Measurements from ENCODE around the gene CACNA1C.

Gene CACNA1C

DNA sequence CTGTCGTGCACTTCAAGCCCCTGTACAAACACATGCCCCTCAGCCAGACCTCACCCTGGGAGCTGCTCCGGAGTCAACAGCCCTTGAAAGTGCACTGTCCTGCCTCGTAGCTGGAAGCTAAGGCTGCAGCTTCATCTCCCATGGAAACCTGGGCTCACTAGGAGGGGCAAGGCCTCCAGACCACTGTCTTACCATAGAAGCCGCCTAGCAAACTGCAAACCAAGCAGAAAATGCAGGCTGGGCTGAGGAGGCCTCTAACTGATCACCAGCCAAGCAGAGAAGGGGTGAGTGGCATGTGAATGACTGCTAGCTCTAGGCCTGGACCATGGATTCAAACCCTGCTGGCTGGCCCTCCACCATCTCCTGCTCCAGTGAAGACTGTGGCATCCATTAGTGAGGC, 340.2 kb downstream of the CACNA1C start:
- H3K4me3 ChIP-seq (ENCODE audit: low read depth in 1 of 2, low read length in 2 of 2) = no peak overlapping the region

DNA sequence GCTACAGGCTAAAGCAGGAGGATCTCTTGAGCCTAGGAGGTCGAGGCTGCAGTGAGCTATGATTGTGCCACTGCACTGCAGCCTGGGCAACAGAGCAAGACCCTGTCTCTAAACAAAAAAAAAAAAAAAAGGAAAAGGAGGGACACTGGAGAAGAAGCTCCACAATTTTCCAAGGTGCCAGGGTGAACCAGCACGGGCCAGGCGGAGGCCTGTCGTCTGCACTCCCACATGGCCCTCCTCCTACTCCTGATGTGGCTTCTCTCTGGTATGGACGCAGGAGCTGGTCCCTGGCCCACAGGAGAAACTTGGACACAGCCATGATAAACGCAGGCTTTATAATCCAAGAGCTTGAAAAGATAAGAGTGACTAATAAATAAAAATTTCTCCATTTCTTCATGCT, 341.2 kb downstream of the CACNA1C start:
- H3K36me3 ChIP-seq (ENCODE audit: control insufficient read depth in 1 of 2, insufficient read depth in 2 of 2, low read length in 2 of 2) = no peaks in the 10 kb centered on the region
- peaks cover 14 to 17% of the 10 kb centered on the region in 2 donors for H3K4me1 ChIP-seq (ENCODE audit: control insufficient read depth in 1 of 2, insufficient read depth in 2 of 2, low read length in 2 of 2)
- no peak overlapping the region for H3K4me3 ChIP-seq (ENCODE audit: low read depth in 1 of 2, low read length in 2 of 2)
- H3K27ac ChIP-seq (ENCODE audit: low read depth, low read length) = no peak overlapping the region
- H3K9me3 ChIP-seq (ENCODE audit: control insufficient read depth in 1 of 2, low read length in 2 of 2) = no peaks in the 10 kb centered on the region
- H3K9ac ChIP-seq (ENCODE audit: low read depth in 1 of 2, low read length in 2 of 2) = no peak overlapping the region
- no peaks in the 10 kb centered on the region for H3K27me3 ChIP-seq (ENCODE audit: control insufficient read depth in 1 of 2, insufficient read depth in 2 of 2, low read length in 2 of 2)

More for the DNA sequence above, 340.2 kb downstream of the CACNA1C start:
- no peak overlapping the region for H3K27ac ChIP-seq (ENCODE audit: low read depth, low read length)
- H3K4me1 ChIP-seq (ENCODE audit: control insufficient read depth in 1 of 2, insufficient read depth in 2 of 2, low read length in 2 of 2) = peaks cover 14 to 17% of the 10 kb centered on the region in 2 donors
- H3K9me3 ChIP-seq (ENCODE audit: control insufficient read depth in 1 of 2, low read length in 2 of 2) = no peaks in the 10 kb centered on the region
- H3K9ac ChIP-seq (ENCODE audit: low read depth in 1 of 2, low read length in 2 of 2) = no peak overlapping the region
- no peaks in the 10 kb centered on the region for H3K27me3 ChIP-seq (ENCODE audit: control insufficient read depth in 1 of 2, insufficient read depth in 2 of 2, low read length in 2 of 2)
- H3K36me3 ChIP-seq (ENCODE audit: control insufficient read depth in 1 of 2, insufficient read depth in 2 of 2, low read length in 2 of 2) = no peaks in the 10 kb centered on the region

DNA sequence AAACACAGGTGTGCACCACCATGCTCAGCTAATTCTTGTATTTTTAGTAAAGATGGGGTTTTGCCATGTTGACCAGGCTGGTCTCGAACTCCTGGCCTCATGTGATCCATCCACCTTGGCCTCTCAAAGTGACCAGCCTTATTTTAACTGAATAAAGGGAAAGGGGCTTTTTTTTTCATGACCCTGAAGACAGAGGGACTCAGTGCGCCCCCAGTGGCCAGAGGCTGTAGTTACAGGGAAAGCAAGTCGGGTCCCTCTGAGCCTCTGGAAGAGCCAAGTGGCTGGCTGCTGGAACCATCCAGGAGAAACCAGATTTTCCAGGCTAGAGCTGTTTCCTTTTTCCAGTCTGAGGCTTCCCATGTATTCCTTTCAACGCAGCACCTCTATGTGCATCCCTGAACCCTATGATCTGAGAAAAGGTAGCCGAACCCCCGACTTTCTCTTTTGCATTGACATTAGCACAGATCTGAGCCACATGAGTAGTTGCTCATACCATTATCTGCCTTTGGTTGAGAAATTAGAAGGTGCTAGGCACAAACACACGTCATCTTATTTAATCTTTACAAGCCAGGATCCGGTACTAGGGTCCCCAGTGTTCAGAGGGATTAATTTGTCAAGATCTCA, 342.7 kb downstream of the CACNA1C start:
- Histone ChIP-seq H3K36me3 (ENCODE audit: control insufficient read depth in 1 of 2, insufficient read depth in 2 of 2, low read length in 2 of 2) (no peaks in the 10 kb centered on the region), H3K27ac (ENCODE audit: low read depth, low read length) (no peak overlapping the region), H3K4me1 (ENCODE audit: control insufficient read depth in 1 of 2, insufficient read depth in 2 of 2, low read length in 2 of 2) (peaks cover 14 to 17% of the 10 kb centered on the region in 2 donors), H3K4me3 (ENCODE audit: low read depth in 1 of 2, low read length in 2 of 2) (no peak overlapping the region), H3K9me3 (ENCODE audit: control insufficient read depth in 1 of 2, low read length in 2 of 2) (no peaks in the 10 kb centered on the region), H3K27me3 (ENCODE audit: control insufficient read depth in 1 of 2, insufficient read depth in 2 of 2, low read length in 2 of 2) (no peaks in the 10 kb centered on the region), H3K9ac (ENCODE audit: low read depth in 1 of 2, low read length in 2 of 2) (no peak overlapping the region)

DNA sequence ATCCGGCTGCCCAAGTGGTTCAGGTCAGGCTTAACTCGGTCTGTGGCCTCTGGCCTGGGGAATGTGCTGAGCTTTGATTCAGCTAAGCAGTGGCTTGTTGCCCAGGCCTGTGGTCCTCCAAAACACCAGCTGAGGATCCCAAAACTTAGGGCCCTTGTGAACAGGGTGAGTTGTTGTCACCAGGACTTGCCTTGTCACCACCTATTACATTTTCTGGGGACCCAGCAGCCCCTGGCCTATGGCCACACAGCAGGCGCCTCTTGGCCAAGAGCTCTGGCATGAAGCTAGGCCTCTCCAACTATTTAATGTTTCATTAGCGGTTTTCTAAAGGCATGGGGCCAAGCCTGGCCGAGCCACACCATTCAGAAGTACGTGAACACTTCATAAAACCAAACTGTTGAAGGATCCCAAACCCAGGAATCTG, 343.7 kb downstream of the CACNA1C start:
- no peak overlapping the region for H3K27ac ChIP-seq (ENCODE audit: low read depth, low read length)
- no peaks in the 10 kb centered on the region for H3K36me3 ChIP-seq (ENCODE audit: control insufficient read depth in 1 of 2, insufficient read depth in 2 of 2, low read length in 2 of 2)
- no peak overlapping the region for H3K4me3 ChIP-seq (ENCODE audit: low read depth in 1 of 2, low read length in 2 of 2)
- H3K9ac ChIP-seq (ENCODE audit: low read depth in 1 of 2, low read length in 2 of 2) = no peak overlapping the region
- peaks cover 14 to 17% of the 10 kb centered on the region in 2 donors for H3K4me1 ChIP-seq (ENCODE audit: control insufficient read depth in 1 of 2, insufficient read depth in 2 of 2, low read length in 2 of 2)
- H3K27me3 ChIP-seq (ENCODE audit: control insufficient read depth in 1 of 2, insufficient read depth in 2 of 2, low read length in 2 of 2) = no peaks in the 10 kb centered on the region
- no peaks in the 10 kb centered on the region for H3K9me3 ChIP-seq (ENCODE audit: control insufficient read depth in 1 of 2, low read length in 2 of 2)

DNA sequence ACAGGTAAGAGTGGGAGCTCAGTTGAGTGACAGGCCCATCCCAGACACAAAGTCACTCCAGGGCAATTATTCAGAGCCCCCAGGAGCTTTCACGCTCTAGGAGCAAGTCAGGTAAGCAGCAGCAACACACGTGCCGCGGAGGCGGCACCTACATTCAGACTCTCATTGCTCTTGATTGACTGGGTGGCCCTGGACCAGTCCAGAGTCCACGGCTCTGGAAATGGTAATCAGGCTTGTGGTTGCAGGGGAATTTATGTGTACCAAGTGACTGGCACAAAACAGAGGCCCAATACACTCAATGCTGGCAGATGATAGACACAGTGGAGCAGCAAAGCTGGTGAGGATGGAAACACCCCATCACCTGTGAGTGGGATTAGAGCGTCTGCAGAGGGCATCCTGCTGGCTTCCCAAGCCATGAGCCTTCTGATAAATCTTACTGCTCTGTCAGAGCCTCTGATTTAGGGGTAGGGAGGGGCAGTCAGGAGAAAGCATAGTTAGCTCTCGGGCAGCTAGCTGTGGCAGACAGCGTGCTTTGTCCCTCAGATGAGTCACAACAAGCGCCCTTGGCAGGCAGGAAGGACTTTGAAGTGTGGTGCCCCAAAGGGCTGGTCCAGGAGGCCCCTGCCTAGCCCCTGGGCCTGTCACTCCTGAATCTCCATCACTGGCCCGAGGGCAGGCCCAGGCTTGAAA, 344.7 kb downstream of the CACNA1C start:
- H3K27ac ChIP-seq (ENCODE audit: low read depth, low read length) = no peak overlapping the region
- peaks cover 14 to 17% of the 10 kb centered on the region in 2 donors for H3K4me1 ChIP-seq (ENCODE audit: control insufficient read depth in 1 of 2, insufficient read depth in 2 of 2, low read length in 2 of 2)

DNA sequence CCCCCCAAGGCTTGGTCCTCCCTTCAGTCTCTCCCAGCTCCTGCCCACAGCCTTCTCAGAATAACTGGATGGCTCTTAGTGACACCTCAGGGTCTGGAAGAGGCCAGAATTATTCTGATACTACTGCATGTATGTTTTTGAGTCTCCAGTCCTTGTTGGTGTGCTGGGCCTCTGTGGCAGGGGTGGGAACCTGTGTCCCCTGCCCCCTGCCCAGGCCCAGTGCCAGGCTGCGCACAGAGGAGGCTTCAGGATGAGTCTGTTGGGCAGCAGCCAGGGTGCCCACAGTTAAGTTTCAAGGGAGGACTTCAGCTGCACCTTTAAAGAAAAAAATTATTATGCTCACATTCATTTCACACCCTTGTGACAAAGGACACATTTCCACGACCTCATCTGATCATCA, 348.3 kb downstream of the CACNA1C start:
- Histone ChIP-seq H3K4me1 (ENCODE audit: control insufficient read depth in 1 of 2, insufficient read depth in 2 of 2, low read length in 2 of 2) (peaks cover 11 to 14% of the 10 kb centered on the region in 2 donors), H3K9ac (ENCODE audit: low read depth in 1 of 2, low read length in 2 of 2) (no peak overlapping the region), H3K27ac (ENCODE audit: low read depth, low read length) (no peak overlapping the region), H3K4me3 (ENCODE audit: low read depth in 1 of 2, low read length in 2 of 2) (no peak overlapping the region), H3K36me3 (ENCODE audit: control insufficient read depth in 1 of 2, insufficient read depth in 2 of 2, low read length in 2 of 2) (no peaks in the 10 kb centered on the region), H3K9me3 (ENCODE audit: control insufficient read depth in 1 of 2, low read length in 2 of 2) (no peaks in the 10 kb centered on the region), H3K27me3 (ENCODE audit: control insufficient read depth in 1 of 2, insufficient read depth in 2 of 2, low read length in 2 of 2) (no peaks in the 10 kb centered on the region)

More for the DNA sequence above, 344.7 kb downstream of the CACNA1C start:
- Histone ChIP-seq H3K36me3 (ENCODE audit: control insufficient read depth in 1 of 2, insufficient read depth in 2 of 2, low read length in 2 of 2) (no peaks in the 10 kb centered on the region), H3K9me3 (ENCODE audit: control insufficient read depth in 1 of 2, low read length in 2 of 2) (no peaks in the 10 kb centered on the region), H3K27me3 (ENCODE audit: control insufficient read depth in 1 of 2, insufficient read depth in 2 of 2, low read length in 2 of 2) (no peaks in the 10 kb centered on the region), H3K4me3 (ENCODE audit: low read depth in 1 of 2, low read length in 2 of 2) (no peak overlapping the region), H3K9ac (ENCODE audit: low read depth in 1 of 2, low read length in 2 of 2) (no peak overlapping the region)

DNA sequence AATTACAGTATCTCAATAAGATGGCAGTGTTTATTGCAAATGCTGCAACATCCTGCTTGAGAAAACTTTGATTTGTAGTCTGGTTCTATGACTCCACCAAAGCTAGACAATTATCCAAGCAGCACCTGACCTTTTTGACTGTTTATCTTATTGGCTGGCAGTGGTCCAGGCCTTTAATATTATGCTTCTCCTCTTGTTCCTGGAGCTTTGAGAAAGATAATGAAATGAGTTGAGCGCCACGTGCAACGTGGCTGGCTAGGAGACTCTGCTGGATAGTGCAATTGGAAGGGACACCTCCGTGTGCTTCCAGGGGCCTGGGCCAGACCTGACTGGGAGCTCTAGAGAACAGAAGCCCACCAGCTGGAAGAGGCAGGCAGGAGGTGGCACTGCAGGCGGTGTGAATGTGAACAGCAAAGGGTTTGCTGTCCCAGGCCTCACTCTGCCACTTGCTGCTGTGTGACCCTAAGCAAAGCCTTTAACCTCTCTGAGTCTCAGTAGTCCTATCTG, 349.3 kb downstream of the CACNA1C start:
- Histone ChIP-seq H3K9me3 (ENCODE audit: control insufficient read depth in 1 of 2, low read length in 2 of 2) (no peaks in the 10 kb centered on the region), H3K4me3 (ENCODE audit: low read depth in 1 of 2, low read length in 2 of 2) (no peak overlapping the region), H3K27me3 (ENCODE audit: control insufficient read depth in 1 of 2, insufficient read depth in 2 of 2, low read length in 2 of 2) (no peaks in the 10 kb centered on the region), H3K27ac (ENCODE audit: low read depth, low read length) (no peak overlapping the region), H3K9ac (ENCODE audit: low read depth in 1 of 2, low read length in 2 of 2) (no peak overlapping the region), H3K36me3 (ENCODE audit: control insufficient read depth in 1 of 2, insufficient read depth in 2 of 2, low read length in 2 of 2) (no peaks in the 10 kb centered on the region), H3K4me1 (ENCODE audit: control insufficient read depth in 1 of 2, insufficient read depth in 2 of 2, low read length in 2 of 2) (peaks cover 8 to 9% of the 10 kb centered on the region in 2 donors)

DNA sequence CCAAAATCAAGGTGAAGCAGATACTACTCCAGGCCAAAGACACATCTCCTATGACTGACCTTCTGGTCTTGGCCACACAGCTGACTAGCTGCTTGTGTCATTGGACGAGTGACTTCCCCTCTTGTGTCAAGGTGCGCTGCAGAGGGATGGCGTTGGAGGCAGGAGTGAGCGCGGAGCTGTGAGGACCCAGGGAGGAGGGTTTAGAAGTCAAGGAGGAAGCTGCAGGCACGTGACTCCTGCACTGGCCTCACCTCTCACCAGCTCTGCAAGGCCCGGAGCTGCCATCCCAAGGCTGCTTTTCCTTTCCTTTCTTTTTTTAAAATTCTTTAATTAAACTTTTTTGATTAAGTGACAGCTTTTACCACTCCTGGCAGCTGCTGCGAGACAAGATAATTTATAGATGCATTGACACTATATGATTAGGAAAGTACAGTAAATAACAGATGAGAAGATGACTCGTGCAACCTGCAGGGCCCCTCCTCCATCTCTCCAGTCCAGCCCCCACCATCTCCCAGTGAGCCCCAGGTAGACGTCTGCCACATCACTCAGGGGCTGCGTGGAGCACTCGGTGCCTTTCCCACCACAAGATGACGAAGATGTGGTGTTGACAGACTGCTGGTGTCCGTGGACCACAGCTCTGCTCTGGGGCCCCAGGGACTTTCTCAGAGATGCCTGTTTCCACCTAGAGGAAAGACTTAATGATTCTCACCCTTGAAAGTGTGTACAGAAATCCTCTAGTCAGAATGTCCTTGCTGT, 350.6 kb downstream of the CACNA1C start:
- Histone ChIP-seq H3K4me3 (ENCODE audit: low read depth in 1 of 2, low read length in 2 of 2) (no peak overlapping the region), H3K36me3 (ENCODE audit: control insufficient read depth in 1 of 2, insufficient read depth in 2 of 2, low read length in 2 of 2) (no peaks in the 10 kb centered on the region), H3K27ac (ENCODE audit: low read depth, low read length) (no peak overlapping the region), H3K4me1 (ENCODE audit: control insufficient read depth in 1 of 2, insufficient read depth in 2 of 2, low read length in 2 of 2) (no peaks in the 10 kb centered on the region), H3K9ac (ENCODE audit: low read depth in 1 of 2, low read length in 2 of 2) (no peak overlapping the region), H3K9me3 (ENCODE audit: control insufficient read depth in 1 of 2, low read length in 2 of 2) (no peaks in the 10 kb centered on the region), H3K27me3 (ENCODE audit: control insufficient read depth in 1 of 2, insufficient read depth in 2 of 2, low read length in 2 of 2) (no peaks in the 10 kb centered on the region)

DNA sequence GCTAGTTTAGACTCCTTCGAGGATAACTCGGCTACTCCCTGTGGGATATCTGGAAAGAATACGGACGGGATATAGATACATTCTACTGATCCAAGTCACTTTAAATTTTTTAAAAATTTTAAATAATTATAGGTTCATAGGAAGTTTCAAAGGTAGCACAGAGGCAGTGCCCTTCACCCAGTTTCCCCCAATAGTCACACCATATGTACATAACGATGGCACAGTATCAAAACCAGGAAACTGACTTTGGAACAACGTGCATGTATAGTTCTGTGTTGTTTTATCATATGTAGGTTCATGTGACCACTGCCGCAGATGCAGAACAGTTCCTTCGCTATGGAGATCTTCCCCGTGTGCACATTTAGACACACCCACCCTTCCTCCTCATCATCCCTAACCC, 352.3 kb downstream of the CACNA1C start:
- Histone ChIP-seq H3K27me3 (ENCODE audit: control insufficient read depth in 1 of 2, insufficient read depth in 2 of 2, low read length in 2 of 2) (no peaks in the 10 kb centered on the region), H3K9me3 (ENCODE audit: control insufficient read depth in 1 of 2, low read length in 2 of 2) (no peaks in the 10 kb centered on the region), H3K4me3 (ENCODE audit: low read depth in 1 of 2, low read length in 2 of 2) (no peak overlapping the region), H3K4me1 (ENCODE audit: control insufficient read depth in 1 of 2, insufficient read depth in 2 of 2, low read length in 2 of 2) (no peaks in the 10 kb centered on the region), H3K27ac (ENCODE audit: low read depth, low read length) (no peak overlapping the region), H3K36me3 (ENCODE audit: control insufficient read depth in 1 of 2, insufficient read depth in 2 of 2, low read length in 2 of 2) (no peaks in the 10 kb centered on the region), H3K9ac (ENCODE audit: low read depth in 1 of 2, low read length in 2 of 2) (no peak overlapping the region)

DNA sequence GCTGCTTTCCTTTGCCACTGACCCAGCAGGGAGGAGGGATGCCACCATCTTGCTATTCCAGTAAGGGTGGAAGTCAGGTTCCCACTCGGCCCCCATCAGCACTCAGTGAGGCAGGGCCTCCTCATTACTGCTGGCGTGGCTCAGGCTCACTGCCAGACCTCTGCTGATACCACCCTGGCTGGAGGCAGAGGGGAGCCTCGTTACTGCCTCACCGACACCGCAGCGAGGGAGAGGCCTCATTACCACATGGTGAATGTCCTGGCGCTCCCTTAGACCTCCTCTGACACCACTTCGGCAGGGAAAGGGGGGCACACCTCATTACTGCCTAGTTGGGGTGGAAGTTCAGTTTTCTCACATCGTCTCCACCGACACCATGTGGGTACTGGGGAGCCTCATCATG, 354.1 kb downstream of the CACNA1C start:
- H3K4me3 ChIP-seq (ENCODE audit: low read depth in 1 of 2, low read length in 2 of 2) = no peak overlapping the region
- H3K9me3 ChIP-seq (ENCODE audit: control insufficient read depth in 1 of 2, low read length in 2 of 2) = no peaks in the 10 kb centered on the region
- H3K27me3 ChIP-seq (ENCODE audit: control insufficient read depth in 1 of 2, insufficient read depth in 2 of 2, low read length in 2 of 2) = no peaks in the 10 kb centered on the region
- no peaks in the 10 kb centered on the region for H3K4me1 ChIP-seq (ENCODE audit: control insufficient read depth in 1 of 2, insufficient read depth in 2 of 2, low read length in 2 of 2)
- H3K27ac ChIP-seq (ENCODE audit: low read depth, low read length) = no peak overlapping the region
- no peak overlapping the region for H3K9ac ChIP-seq (ENCODE audit: low read depth in 1 of 2, low read length in 2 of 2)
- no peaks in the 10 kb centered on the region for H3K36me3 ChIP-seq (ENCODE audit: control insufficient read depth in 1 of 2, insufficient read depth in 2 of 2, low read length in 2 of 2)
